GM21390 (cell line): Measurements from ENCODE around the gene PTPRG.
"Not testable (repeated sequence)": the region's sequence is repeated elsewhere in the genome, so short reads cannot be mapped to it uniquely, and the experiment has no call there.

Experiments used
- ATAC-seq: cut with Tn5 transposase; IDR thresholded peaks from one replicate; pipeline ENCODE4 v1.9.1; 2021; ENCODE audit not compliant: unreplicated experiment

PTPRG gene

DNA sequence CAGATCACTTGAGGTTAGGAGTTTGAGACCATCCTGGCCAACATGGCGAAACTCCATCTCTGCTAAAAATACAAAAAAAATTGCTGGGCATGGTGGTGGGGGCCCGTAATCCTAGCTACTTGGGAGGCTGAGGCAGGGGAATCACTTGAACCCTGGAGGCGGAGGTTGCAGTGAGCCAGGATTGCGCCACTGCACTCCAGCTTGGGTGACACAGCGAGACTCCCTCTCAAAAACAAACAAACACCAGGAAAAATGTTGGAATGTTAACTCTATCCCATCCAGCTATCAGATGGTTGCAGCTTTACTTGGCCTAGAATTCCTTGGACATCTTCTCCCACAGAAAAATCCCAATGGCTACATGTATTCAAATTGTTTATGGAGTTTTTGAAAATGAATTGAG, 254.9 kb downstream of the PTPRG start:
- not testable (repeated sequence) for ATAC-seq

DNA sequence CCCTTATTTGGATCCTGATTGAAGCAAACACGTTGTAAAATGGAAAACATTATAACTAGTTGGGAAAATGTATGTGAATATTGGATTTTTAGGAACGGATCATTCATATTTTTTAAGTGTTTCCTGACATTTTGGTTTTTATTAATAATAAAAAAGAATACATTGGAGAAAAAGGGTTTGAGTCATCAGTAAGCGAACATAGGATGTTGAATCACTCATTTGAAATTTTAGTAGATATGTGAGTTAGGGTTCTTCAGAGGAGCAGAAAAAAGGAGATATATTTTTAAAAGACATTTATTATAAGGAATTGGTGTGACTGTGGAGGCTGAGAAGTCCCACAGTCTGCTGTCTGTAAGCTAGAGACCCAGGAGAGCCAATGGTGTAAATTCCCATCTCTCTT, 258.5 kb downstream of the PTPRG start:
- no peak for ATAC-seq

- ATAC-seq = no peak
These were observed 259.1 kb downstream of the PTPRG start for GRCh38 chr3:61820306-61820992.

- no peak for ATAC-seq
These were observed 260.5 kb downstream of the PTPRG start for GRCh38 chr3:61821823-61822251.

- ATAC-seq = no peak
These were observed 261.2 kb downstream of the PTPRG start for GRCh38 chr3:61822588-61822987.

GRCh38 chr3:61824553-61825135, 263.3 kb downstream of the PTPRG start:
- ATAC-seq = no peak

DNA sequence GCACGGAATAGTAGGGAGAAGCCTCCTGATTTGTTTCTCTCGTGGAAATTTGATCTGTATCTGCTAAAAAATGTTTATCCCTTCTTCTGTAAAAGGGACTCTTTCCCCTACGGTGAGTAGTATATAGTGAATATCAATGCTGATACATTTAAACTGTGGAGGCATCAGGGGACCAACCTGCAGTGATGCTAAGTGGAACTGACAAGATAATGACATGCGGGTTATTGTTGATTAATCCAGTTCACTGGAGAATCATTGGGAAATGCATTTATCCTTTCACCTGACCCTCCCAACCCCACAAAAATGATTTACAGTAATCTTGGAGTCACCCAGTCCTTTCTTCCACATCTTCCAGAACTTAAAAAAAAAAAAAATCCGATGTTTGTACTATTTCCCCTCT, 264.8 kb downstream of the PTPRG start:
- ATAC-seq = no peak

- ATAC-seq = no peak
These were observed 267.0 kb downstream of the PTPRG start for GRCh38 chr3:61828184-61828874.

DNA sequence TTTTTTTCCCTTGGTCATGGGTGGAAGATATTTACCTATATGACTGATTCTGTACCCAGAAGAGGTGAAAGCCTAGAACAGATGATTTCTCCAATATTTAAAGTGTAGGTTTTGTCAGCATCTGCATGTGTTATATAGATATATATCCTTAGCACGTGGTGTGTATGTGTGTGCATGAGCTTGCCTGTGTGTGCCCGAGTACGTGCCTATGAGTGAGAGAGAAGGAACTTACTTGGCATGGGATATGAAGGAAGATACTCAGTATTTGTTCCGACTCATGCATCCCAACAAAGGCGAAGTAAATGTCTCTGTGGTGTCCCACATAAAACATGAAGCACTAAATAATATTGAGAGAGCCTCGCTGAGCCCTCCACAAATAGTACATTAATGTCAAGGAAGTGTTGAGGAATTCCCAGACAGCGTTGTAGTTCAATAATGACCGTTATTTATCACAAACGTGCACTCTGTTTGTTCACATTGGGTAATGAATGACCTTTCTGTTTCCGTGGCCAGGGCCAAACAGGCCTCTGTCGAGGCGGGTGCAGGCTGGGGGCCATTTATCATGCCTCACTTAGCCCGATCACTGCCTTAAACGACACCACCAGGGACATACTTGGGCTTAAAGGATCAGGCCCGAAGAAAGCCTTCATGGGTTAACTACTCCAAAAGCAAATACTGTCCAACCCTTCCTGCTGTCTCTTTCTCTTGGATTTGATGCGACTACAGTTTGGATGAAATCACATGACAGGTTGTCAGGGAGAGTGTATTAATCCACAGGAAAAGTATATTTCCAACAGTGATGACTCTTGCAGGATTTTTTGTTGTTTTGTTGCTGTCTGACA, 267.7 kb downstream of the PTPRG start:
- ATAC-seq = no peak

GRCh38 chr3:61829722-61830350, 268.5 kb downstream of the PTPRG start:
- ATAC-seq = no peak

- no peak for ATAC-seq
These were observed 270.6 kb downstream of the PTPRG start for GRCh38 chr3:61831973-61832372.

GRCh38 chr3:61832375-61833229, 271.2 kb downstream of the PTPRG start:
- ATAC-seq = no peak

GRCh38 chr3:61839256-61839655, 277.9 kb downstream of the PTPRG start:
- no peak for ATAC-seq

DNA sequence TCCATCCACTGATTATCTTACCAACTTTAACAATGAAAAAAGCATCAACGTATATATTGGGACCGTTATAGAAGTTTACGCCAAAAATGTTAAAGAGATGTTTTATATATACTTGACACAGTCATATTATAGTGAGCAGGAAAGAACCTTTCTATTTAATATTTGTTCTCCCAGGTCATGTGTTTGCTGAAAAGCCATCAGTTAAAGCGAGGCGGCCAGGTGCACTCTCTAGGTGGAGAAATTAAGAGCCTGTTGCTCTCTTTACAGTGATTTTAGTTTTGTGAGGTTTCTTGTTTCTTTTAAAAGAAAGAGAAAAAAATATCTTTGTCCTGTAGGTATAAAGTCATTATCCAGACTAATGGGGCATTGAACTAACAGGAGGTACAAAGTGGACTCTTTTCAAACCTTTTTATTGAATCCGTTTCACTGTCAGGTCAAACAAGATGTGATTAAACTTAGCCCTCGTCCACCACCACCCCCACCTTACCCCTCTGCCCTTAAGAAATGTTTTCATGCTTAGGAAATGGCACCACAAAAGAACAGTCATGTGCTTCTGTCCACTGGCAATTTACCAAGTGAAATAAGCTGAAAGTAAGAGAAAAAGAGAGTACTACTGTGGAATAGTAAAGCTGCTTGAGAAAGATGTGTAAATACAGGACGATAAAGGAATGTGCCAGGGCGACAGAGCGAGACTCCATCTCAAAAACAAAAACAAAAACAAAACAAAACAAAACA, 279.9 kb downstream of the PTPRG start:
- no peak for ATAC-seq

- ATAC-seq = no peak
These were observed 280.6 kb downstream of the PTPRG start for GRCh38 chr3:61841988-61842387.

GRCh38 chr3:61844346-61844745, 283.0 kb downstream of the PTPRG start:
- no peak for ATAC-seq

DNA sequence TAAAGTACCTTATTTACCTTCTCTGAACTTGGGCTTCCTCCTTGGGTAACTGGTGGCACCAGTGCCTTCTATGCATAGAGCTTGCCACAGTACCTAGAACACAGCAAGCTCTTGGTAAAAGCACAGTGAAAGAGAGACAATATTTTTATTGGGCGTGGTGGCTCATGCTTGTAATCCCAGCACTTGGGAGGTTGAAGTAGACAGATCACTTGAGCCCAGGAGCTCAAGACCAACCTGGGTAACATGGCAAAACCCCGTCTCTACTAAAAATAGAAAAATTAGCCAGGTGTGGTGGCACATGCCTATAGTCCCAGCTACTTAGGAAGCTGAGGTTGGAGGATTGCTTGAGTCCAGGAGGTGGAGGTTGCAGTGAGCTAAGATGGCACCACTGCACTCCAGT, 285.1 kb downstream of the PTPRG start:
- no peak for ATAC-seq

GRCh38 chr3:61847784-61848462, 286.6 kb downstream of the PTPRG start:
- ATAC-seq = no peak

DNA sequence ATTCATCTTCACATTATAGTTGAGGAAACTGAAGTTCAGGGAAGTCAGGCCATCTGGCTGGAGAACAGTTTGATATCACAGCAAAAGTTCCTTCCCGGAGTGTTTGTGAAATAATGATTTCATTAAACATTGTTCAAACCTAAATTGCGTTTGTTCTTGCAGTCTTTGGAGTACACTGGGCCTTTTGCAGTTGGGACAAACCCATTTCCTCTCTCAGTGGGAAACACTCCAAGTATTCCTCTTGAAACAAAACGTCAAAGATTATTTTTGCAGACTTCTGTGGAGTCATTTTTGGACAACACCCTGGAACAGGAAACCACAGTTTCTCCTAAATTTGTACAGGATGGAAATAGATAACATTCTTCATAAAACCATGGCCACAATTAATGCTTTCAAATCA, 287.5 kb downstream of the PTPRG start:
- no peak for ATAC-seq
